ENCODE measurements around the gene CDH4.

DNA sequence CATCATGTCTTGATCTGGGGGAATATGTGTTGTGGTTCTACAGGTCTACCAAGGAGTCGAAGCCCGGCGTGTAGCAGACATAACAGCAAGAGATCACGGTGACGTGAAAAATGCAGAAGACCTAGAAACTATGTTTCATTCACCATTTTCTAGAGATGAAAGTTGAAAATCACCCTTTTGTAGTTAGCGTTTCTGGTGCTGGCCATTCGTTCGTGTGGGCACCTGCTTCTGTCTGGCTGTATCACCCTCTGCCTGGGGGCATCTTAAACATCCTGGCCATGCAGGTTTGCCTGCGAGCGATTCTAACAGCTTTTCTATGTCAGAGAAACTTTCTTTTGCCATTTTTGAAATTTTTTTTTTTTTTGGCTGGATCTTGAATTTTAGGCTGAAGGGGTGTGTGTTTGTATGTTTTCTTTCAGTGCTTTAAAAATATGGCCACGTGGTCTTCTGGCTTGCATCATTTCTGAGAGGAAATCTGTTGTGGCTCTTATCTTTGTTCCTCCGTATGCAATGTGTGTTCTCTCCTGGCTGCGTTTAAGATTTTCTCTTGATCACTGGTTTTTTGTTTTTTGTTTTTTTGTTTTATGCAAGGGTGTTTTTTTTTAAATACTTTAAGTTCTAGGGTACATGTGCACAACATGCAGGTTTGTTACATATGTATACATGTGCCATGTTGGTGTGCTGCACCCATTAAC lies 226.7 kb downstream of the CDH4 start:
- TF ChIP-seq CEBPB (IDR thresholded peaks at IDR 0.05; ENCODE audit: low read depth, low read length), result no peak
- TF ChIP-seq, protein P1, sequence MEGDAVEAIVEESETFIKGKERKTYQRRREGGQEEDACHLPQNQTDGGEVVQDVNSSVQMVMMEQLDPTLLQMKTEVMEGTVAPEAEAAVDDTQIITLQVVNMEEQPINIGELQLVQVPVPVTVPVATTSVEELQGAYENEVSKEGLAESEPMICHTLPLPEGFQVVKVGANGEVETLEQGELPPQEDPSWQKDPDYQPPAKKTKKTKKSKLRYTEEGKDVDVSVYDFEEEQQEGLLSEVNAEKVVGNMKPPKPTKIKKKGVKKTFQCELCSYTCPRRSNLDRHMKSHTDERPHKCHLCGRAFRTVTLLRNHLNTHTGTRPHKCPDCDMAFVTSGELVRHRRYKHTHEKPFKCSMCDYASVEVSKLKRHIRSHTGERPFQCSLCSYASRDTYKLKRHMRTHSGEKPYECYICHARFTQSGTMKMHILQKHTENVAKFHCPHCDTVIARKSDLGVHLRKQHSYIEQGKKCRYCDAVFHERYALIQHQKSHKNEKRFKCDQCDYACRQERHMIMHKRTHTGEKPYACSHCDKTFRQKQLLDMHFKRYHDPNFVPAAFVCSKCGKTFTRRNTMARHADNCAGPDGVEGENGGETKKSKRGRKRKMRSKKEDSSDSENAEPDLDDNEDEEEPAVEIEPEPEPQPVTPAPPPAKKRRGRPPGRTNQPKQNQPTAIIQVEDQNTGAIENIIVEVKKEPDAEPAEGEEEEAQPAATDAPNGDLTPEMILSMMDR (conservative IDR thresholded peaks at IDR 0.05; ENCODE audit: low read depth, low read length), result no peak
- no peak for TF ChIP-seq RCOR1 (IDR thresholded peaks at IDR 0.05; ENCODE audit: insufficient replicate concordance, low read length)
- no peak for TF ChIP-seq MAZ (IDR thresholded peaks at IDR 0.05; ENCODE audit: borderline replicate concordance, low read depth, low read length)
- no peak for TF ChIP-seq POLR2A (IDR thresholded peaks at IDR 0.05; ENCODE audit: low read depth, low read length)
- TF ChIP-seq RFX5 (IDR thresholded peaks at IDR 0.05; ENCODE audit: low read depth, low read length), result no peak
- no peak for TF ChIP-seq FOS (IDR thresholded peaks at IDR 0.05; ENCODE audit: low read depth, low read length)
- no peak for TF ChIP-seq RAD21 (IDR thresholded peaks at IDR 0.05; ENCODE audit: low read length)

All from IMR-90 (cell line).